H1 (cell line): ENCODE data around the gene PCDHA1.

Experiments
- BCL11A ChIP-seq, 2 experiments: IDR thresholded peaks; one replicate each; pipeline ENCODE4 v1.6.1; 2011; ENCODE audit warnings: low read depth in 2 of 2, low read length in 2 of 2, mild to moderate bottlenecking in 2 of 2
- RFX5 ChIP-seq: IDR thresholded peaks from 2 replicates; pipeline ENCODE4 v1.6.1; 2011; ENCODE audit warnings: low read depth, low read length, improper control_type of control experiment, borderline replicate concordance
- RXRA ChIP-seq: IDR thresholded peaks from 2 replicates; pipeline ENCODE4 v1.6.1; 2011; ENCODE audit warnings: low read depth, mild to moderate bottlenecking, low read length, moderate library complexity; ENCODE audit not compliant: insufficient read depth
- TF ChIP-seq, protein P1 (sequence below), 3 experiments: IDR thresholded peaks; 1 replicate in 2 of 3; 2 replicates in 1 of 3; pipeline versions ENCODE4 v1.5.1 to v1.6.1; 2011; ENCODE audit warnings: low read length in 3 of 3, mild to moderate bottlenecking in 3 of 3, inconsistent platforms in 2 of 3, low read depth in 1 of 3, moderate library complexity in 1 of 3; ENCODE audit not compliant: insufficient read depth in 1 of 3; ENCODE audit errors: control extremely low read depth in 1 of 3

DNA sequence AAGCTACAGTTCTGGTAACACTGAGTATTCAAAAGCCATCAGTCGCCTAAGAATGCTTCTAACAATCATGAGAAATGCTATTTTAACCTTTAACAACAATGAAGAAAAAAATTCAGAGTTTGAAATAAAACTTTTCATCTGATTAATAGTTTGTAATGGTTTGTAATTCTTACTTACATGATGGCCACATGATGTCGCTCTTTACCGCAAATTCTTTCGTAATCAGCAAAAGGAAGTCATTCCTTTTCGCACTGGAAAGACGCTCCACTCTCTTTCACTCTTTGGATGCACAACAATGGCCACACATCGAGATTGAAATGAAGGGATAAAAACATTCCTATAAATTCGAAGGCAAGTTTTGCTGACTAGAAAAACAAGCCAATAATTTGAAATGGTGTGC lies 48.1 kb downstream of the PCDHA1 start, which contains the start of gene PCDHA7:
- TF ChIP-seq, protein P1, sequence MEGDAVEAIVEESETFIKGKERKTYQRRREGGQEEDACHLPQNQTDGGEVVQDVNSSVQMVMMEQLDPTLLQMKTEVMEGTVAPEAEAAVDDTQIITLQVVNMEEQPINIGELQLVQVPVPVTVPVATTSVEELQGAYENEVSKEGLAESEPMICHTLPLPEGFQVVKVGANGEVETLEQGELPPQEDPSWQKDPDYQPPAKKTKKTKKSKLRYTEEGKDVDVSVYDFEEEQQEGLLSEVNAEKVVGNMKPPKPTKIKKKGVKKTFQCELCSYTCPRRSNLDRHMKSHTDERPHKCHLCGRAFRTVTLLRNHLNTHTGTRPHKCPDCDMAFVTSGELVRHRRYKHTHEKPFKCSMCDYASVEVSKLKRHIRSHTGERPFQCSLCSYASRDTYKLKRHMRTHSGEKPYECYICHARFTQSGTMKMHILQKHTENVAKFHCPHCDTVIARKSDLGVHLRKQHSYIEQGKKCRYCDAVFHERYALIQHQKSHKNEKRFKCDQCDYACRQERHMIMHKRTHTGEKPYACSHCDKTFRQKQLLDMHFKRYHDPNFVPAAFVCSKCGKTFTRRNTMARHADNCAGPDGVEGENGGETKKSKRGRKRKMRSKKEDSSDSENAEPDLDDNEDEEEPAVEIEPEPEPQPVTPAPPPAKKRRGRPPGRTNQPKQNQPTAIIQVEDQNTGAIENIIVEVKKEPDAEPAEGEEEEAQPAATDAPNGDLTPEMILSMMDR (IDR thresholded peaks at IDR 0.05; ENCODE audit: control extremely low read depth in 1 of 3, insufficient read depth in 1 of 3, low read depth in 1 of 3, low read length in 3 of 3): peak in 1 of 3 experiments; percentile 11; a peak in 1 of 4 replicates
- no peak for TF ChIP-seq BCL11A (IDR thresholded peaks at IDR 0.05; ENCODE audit: low read depth in 2 of 2, low read length in 2 of 2)
- no peak for TF ChIP-seq RXRA
- TF ChIP-seq RFX5: no peak
